H9 (cell line): Measurements from ENCODE around the gene SLC51B. TPM values are rescaled to one million over a fixed set of nuclear protein-coding genes. Genes with fewer than 3 reads are reported as not detected.

Source experiments
- DNase-seq: peaks from one replicate; pipeline ENCODE4 v3.0.0-alpha.2; 2017
- H2AFZ ChIP-seq: one replicate; pipeline ENCODE4 v1.6.1; 2013; ENCODE audit warnings: mild to moderate bottlenecking, low read length, control low read depth, moderate library complexity
- H2AK5ac ChIP-seq: 2 replicates; pipeline ENCODE4 v1.6.1; 2013; ENCODE audit warnings: low read length, control low read depth, mixed read lengths; ENCODE audit not compliant: insufficient read length
- H2BK120ac ChIP-seq: one replicate; pipeline ENCODE4 v1.6.1; 2013; ENCODE audit warnings: low read depth, mild to moderate bottlenecking, low read length, control low read depth, inconsistent platforms; ENCODE audit not compliant: poor library complexity, severe bottlenecking
- H2BK12ac ChIP-seq: 2 replicates; pipeline ENCODE4 v1.6.1; 2013; ENCODE audit warnings: low read length, control low read depth, mixed read lengths, low read depth; ENCODE audit not compliant: insufficient read length
- H2BK15ac ChIP-seq: 2 replicates; pipeline ENCODE4 v1.6.1; 2013; ENCODE audit warnings: low read depth, low read length, control low read depth
- H2BK20ac ChIP-seq: one replicate; pipeline ENCODE4 v1.6.1; 2013; ENCODE audit warnings: low read depth, mild to moderate bottlenecking, low read length, control low read depth, inconsistent platforms; ENCODE audit not compliant: poor library complexity, severe bottlenecking
- H2BK5ac ChIP-seq: 2 replicates; pipeline ENCODE4 v1.6.1; 2013; ENCODE audit warnings: low read length, control low read depth, mixed read lengths; ENCODE audit not compliant: insufficient read length
- H3K14ac ChIP-seq: 2 replicates; pipeline ENCODE4 v1.6.1; 2013; ENCODE audit warnings: low read length, control low read depth; ENCODE audit not compliant: insufficient read depth
- H3K18ac ChIP-seq: 2 replicates; pipeline ENCODE4 v1.6.1; 2013; ENCODE audit warnings: low read depth, mild to moderate bottlenecking, mixed read lengths, low read length, control low read depth; ENCODE audit not compliant: insufficient read length
- H3K23ac ChIP-seq: 2 replicates; pipeline ENCODE4 v1.6.1; 2013; ENCODE audit warnings: low read length, control low read depth, mixed read lengths, low read depth; ENCODE audit not compliant: insufficient read length
- H3K23me2 ChIP-seq: 2 replicates; pipeline ENCODE4 v1.6.1; 2013; ENCODE audit warnings: low read depth, mild to moderate bottlenecking, mixed read lengths, low read length, control low read depth; ENCODE audit not compliant: insufficient read length, poor library complexity, severe bottlenecking
- H3K27ac ChIP-seq: 2 replicates; pipeline ENCODE4 v1.5.1; 2013; ENCODE audit warnings: low read length, control low read depth, mixed read lengths, low read depth; ENCODE audit not compliant: insufficient read length
- H3K27me3 ChIP-seq: 2 replicates; pipeline ENCODE4 v1.6.1; 2013; ENCODE audit warnings: low read length, control low read depth, inconsistent platforms; ENCODE audit not compliant: insufficient read depth
- H3K4ac ChIP-seq: 2 replicates; pipeline ENCODE4 v1.6.1; 2013; ENCODE audit warnings: low read depth, mild to moderate bottlenecking, control low read depth, inconsistent platforms, low read length, moderate library complexity
- H3K4me1 ChIP-seq: 2 replicates; pipeline ENCODE4 v1.6.1; 2013; ENCODE audit warnings: low read length, control low read depth, inconsistent platforms; ENCODE audit not compliant: insufficient read depth
- H3K4me2 ChIP-seq: 2 replicates; pipeline ENCODE4 v1.6.1; 2013; ENCODE audit warnings: low read length, control low read depth, mixed read lengths; ENCODE audit not compliant: insufficient read length, insufficient read depth
- H3K56ac ChIP-seq: 2 replicates; pipeline ENCODE4 v1.6.1; 2013; ENCODE audit warnings: low read depth, mild to moderate bottlenecking, mixed read lengths, low read length, control low read depth; ENCODE audit not compliant: insufficient read length
- H3K79me1 ChIP-seq: 2 replicates; pipeline ENCODE4 v1.6.1; 2013; ENCODE audit warnings: low read depth, mild to moderate bottlenecking, moderate library complexity, low read length, control low read depth, inconsistent platforms; ENCODE audit not compliant: insufficient read depth, poor library complexity, severe bottlenecking
- H3K79me2 ChIP-seq: 2 replicates; pipeline ENCODE4 v1.6.1; 2013; ENCODE audit warnings: low read length, control low read depth, inconsistent platforms; ENCODE audit not compliant: insufficient read depth
- H3K9ac ChIP-seq: 2 replicates; pipeline ENCODE4 v1.6.1; 2013; ENCODE audit warnings: low read length, control low read depth, mixed read lengths; ENCODE audit not compliant: insufficient read length; ENCODE audit errors: extremely low read depth
- H3K9me3 ChIP-seq: one replicate; pipeline ENCODE4 v1.6.1; 2013; ENCODE audit warnings: low read depth, low read length, inconsistent platforms; ENCODE audit not compliant: control insufficient read depth
- H3T11ph ChIP-seq: one replicate; pipeline ENCODE4 v1.6.1; 2013; ENCODE audit warnings: mild to moderate bottlenecking, low read length, control low read depth, inconsistent platforms
- H4K20me1 ChIP-seq: one replicate; pipeline ENCODE4 v1.6.1; 2013; ENCODE audit not compliant: control insufficient read depth, insufficient read length, insufficient read depth
- H4K5ac ChIP-seq: 2 replicates; pipeline ENCODE4 v1.6.1; 2013; ENCODE audit warnings: low read depth, mild to moderate bottlenecking, mixed read lengths, low read length, control low read depth; ENCODE audit not compliant: insufficient read length
- H4K8ac ChIP-seq: replicated peaks from 2 replicates; pipeline ENCODE4 v1.6.1; 2013; ENCODE audit warnings: low read length, control low read depth, mixed read lengths, low read depth; ENCODE audit not compliant: insufficient read length
- H4K91ac ChIP-seq: 2 replicates; pipeline ENCODE4 v1.6.1; 2013; ENCODE audit warnings: low read depth, mild to moderate bottlenecking, moderate library complexity, mixed read lengths, low read length, control low read depth; ENCODE audit not compliant: insufficient read length
- H3K27ac Mint-ChIP-seq, 3 experiments: 2 replicates in 2 of 3; 3 replicates in 1 of 3; pipeline ENCODE4 v1.8.0; 2020 to 2021; ENCODE audit warnings: mixed read lengths in 3 of 3, mild to moderate bottlenecking in 1 of 3, moderate library complexity in 1 of 3
- H3K27me3 Mint-ChIP-seq: 2 replicates; pipeline ENCODE4 v1.8.0; 2021; ENCODE audit warnings: low read depth, mild to moderate bottlenecking, moderate library complexity, mixed read lengths
- H3K36me3 Mint-ChIP-seq, 3 experiments: 2 replicates in 2 of 3; 3 replicates in 1 of 3; pipeline ENCODE4 v1.8.0; 2020 to 2021; ENCODE audit warnings: low read depth in 3 of 3, mixed read lengths in 3 of 3; ENCODE audit not compliant: insufficient read depth in 1 of 3
- H3K4me1 Mint-ChIP-seq, 2 experiments: 2 replicates each; pipeline ENCODE4 v1.8.0; 2020; ENCODE audit warnings: mixed read lengths in 2 of 2
- H3K4me3 Mint-ChIP-seq, 2 experiments: 2 replicates in 1 of 2; 3 replicates in 1 of 2; pipeline ENCODE4 v1.8.0; 2020 to 2021; ENCODE audit warnings: mild to moderate bottlenecking in 2 of 2, mixed read lengths in 2 of 2, moderate library complexity in 1 of 2
- H3K9me3 Mint-ChIP-seq, 2 experiments: 2 replicates in 1 of 2; 3 replicates in 1 of 2; pipeline ENCODE4 v1.8.0; 2020; ENCODE audit warnings: mild to moderate bottlenecking in 2 of 2, mixed read lengths in 2 of 2, moderate library complexity in 1 of 2
- CTCF ChIP-seq: fragments of 200-600 bp; sonication (generic); conservative IDR thresholded peaks from 3 replicates; pipeline ENCODE4 v1.8.0; 2021; ENCODE audit warnings: antibody characterized with exemption, mild to moderate bottlenecking
- WGBS: extraction: QIAGEN DNeasy Blood & Tissue Kit; methylation state at CpG from one replicate; pipeline ENCODE4 v1.1.7; 2013; ENCODE audit warnings: missing lambda C conversion rate, low lambda C conversion rate, mixed read lengths; ENCODE audit not compliant: insufficient read length; ENCODE audit errors: extremely low coverage; 5-methylcytosine and 5-hydroxymethylcytosine counted together
- total RNA-seq: library from RNA; stranded (reverse); gene quantifications from 2 replicates; pipeline ENCODE4 v1.2.1, GENCODE V29; 2021

The SLC51B gene
- total RNA-seq, 1 experiment from 2014 or later: not detected

GRCh38 chr15:65071381-65071811, 26.2 kb downstream of the SLC51B start:
- no peaks in the 10 kb centered on the region for H3K79me2 ChIP-seq
- H3K4me1 ChIP-seq: peaks cover 5% of the 10 kb centered on the region
- H2BK12ac ChIP-seq: no peak overlapping the region
- no peak overlapping the region for H4K8ac ChIP-seq
- H3K23ac ChIP-seq: no peak overlapping the region
- no peak overlapping the region for H2BK15ac ChIP-seq
- H3K27ac ChIP-seq: no peak overlapping the region
- no peaks in the 10 kb centered on the region for H3K9me3 ChIP-seq
- no peak overlapping the region for H2BK20ac ChIP-seq
- WGBS: no CpG with 5 or more reads among the region's 5 CpGs
- Mint-ChIP-seq H3K4me1 (peaks cover 23 to 26% of the 10 kb centered on the region in 2 experiments), H3K9me3 (peaks cover 3 to 10% of the 10 kb centered on the region in 2 experiments; a peak in 3 of 5 replicates), H3K27me3 (peaks cover 14% of the 10 kb centered on the region), H3K36me3 (peaks cover 0 to under 1% (median 0%) of the 10 kb centered on the region in 3 experiments; a peak in 3 of 7 replicates), H3K4me3 (no peak overlapping the region), H3K27ac (no peak overlapping the region)
- H3K9ac ChIP-seq: no peak overlapping the region
- TF ChIP-seq CTCF: no peak
- no peak overlapping the region for H3K56ac ChIP-seq
- no peak overlapping the region for H2BK120ac ChIP-seq
- no peaks in the 10 kb centered on the region for H3K27me3 ChIP-seq
- peaks cover 7% of the 10 kb centered on the region for H3K23me2 ChIP-seq
- H3K18ac ChIP-seq: no peak overlapping the region
- DNase-seq: no peak
- no peak overlapping the region for H3K4ac ChIP-seq
- H2BK5ac ChIP-seq: no peak overlapping the region
- H3K79me1 ChIP-seq: no peaks in the 10 kb centered on the region
- H3K14ac ChIP-seq: no peak overlapping the region
- H4K20me1 ChIP-seq: no peaks in the 10 kb centered on the region
- no peak overlapping the region for H3K4me2 ChIP-seq
- H4K5ac ChIP-seq: no peak overlapping the region
- H3T11ph ChIP-seq: no peak overlapping the region
- no peak overlapping the region for H4K91ac ChIP-seq
- H2AFZ ChIP-seq: no peak overlapping the region
- H2AK5ac ChIP-seq: no peak overlapping the region
